Measurements from ENCODE around the gene SDCCAG8.

The SDCCAG8 gene

DNA sequence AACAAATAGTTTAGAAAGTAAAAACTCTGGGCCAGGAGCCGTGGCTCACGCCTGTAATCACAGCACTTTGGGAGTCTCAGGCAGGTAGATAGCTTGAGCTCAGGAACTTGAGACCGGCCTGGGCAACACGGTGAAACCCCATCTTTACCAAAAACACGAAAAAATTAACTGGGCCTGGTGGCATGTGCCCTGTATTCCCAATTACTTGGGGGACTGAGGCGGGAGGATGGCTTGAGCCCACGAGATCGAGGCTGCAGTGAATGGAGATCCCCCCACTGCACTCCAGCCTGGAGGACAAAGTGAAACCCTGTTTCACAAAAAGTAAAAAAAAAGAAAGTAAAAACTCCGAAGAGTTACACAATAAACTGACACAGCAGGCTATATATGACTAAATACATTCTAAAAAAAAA, 11.4 kb upstream of the SDCCAG8 start:
- H3K27ac Mint-ChIP-seq = peak overlapping the region; percentile 86
- H3K36me3 Mint-ChIP-seq (ENCODE audit: low read depth) = peaks cover 55% of the 10 kb centered on the region
- no peaks in the 10 kb centered on the region for H3K27me3 Mint-ChIP-seq
- H3K4me1 Mint-ChIP-seq (ENCODE audit: low read depth) = peaks cover 55% of the 10 kb centered on the region
- intact Hi-C loops (cut with micrococcal nuclease) = no loop called here
- no peaks in the 10 kb centered on the region for H3K9me3 Mint-ChIP-seq
- H3K4me3 Mint-ChIP-seq = peak overlapping the region; percentile 60

DNA sequence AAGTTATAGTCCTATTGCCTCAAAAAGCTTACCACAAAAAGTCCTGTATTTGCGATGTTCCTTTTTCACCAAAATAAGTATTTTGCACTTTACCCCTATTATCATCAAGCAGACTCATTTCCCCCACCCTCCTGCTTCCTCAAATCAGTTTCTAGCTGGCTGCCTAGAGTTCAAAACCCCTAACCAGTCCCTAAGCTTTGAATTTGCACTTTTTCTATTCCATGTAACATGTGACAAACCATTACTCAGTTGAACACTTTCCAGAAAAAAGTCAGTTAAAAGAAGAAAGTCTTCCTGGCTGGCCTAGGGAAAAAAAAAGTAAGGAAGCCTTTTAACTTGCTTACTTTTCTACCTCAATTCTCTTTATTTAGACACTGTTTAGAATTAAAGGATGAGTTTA, 8.9 kb upstream of the SDCCAG8 start:
- no peaks in the 10 kb centered on the region for H3K27me3 Mint-ChIP-seq
- peak overlapping the region; percentile 62 for H3K27ac Mint-ChIP-seq
- H3K36me3 Mint-ChIP-seq (ENCODE audit: low read depth) = peaks cover 51% of the 10 kb centered on the region
- intact Hi-C loops (cut with micrococcal nuclease) = no loop called here
- H3K4me3 Mint-ChIP-seq = no peak overlapping the region
- H3K9me3 Mint-ChIP-seq = no peaks in the 10 kb centered on the region
- H3K4me1 Mint-ChIP-seq (ENCODE audit: low read depth) = peaks cover 65% of the 10 kb centered on the region

DNA sequence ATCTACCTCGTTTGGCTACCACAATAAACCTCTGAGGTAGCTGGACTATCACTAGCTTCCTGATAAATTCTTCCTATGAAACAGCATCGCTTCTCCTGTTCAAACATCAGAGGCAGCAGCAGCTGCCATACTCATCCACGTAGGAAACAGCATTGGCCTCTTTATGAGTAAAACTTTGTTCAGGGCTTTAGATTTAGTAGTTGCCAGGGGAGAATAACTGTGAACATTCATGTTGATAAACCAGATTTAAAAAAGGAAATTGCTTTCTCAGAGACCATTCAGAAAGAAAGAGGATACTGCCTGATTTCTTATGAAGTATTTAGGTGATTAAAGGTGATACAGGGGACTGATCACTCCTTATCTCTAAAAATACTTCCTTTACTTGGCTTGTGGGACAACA, 7.9 kb upstream of the SDCCAG8 start:
- Mint-ChIP-seq H3K9me3 (no peaks in the 10 kb centered on the region), H3K27ac (peak overlapping the region; percentile 62), H3K4me3 (no peak overlapping the region), H3K27me3 (no peaks in the 10 kb centered on the region), H3K36me3 (ENCODE audit: low read depth) (peaks cover 43% of the 10 kb centered on the region), H3K4me1 (ENCODE audit: low read depth) (peaks cover 63% of the 10 kb centered on the region)
- intact Hi-C loops (cut with micrococcal nuclease) = no loop called here

DNA sequence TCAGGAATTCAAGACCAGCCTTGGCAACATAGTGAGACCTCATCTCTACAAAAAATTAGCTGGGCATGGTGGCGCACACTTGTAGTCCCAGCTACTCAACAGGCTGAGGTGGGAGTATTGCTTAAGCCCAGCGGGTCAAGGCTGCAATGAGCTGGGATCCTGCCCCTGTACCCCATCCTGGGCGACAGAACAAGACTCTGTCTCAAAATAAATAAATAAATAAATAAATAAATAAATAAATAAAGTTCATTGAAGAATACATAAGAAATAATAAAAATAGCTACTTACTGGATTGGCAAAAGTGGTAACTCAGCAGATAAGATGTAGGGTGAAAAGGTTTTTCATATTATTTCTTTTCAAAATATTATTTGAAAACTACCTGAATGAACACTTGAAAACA, 6.6 kb upstream of the SDCCAG8 start:
- Mint-ChIP-seq H3K9me3 (no peaks in the 10 kb centered on the region), H3K4me1 (ENCODE audit: low read depth) (peaks cover 56% of the 10 kb centered on the region), H3K36me3 (ENCODE audit: low read depth) (peaks cover 42% of the 10 kb centered on the region), H3K27me3 (no peaks in the 10 kb centered on the region), H3K4me3 (no peak overlapping the region), H3K27ac (peak overlapping the region; percentile 62)
- intact Hi-C loops (cut with micrococcal nuclease) = no loop called here

DNA sequence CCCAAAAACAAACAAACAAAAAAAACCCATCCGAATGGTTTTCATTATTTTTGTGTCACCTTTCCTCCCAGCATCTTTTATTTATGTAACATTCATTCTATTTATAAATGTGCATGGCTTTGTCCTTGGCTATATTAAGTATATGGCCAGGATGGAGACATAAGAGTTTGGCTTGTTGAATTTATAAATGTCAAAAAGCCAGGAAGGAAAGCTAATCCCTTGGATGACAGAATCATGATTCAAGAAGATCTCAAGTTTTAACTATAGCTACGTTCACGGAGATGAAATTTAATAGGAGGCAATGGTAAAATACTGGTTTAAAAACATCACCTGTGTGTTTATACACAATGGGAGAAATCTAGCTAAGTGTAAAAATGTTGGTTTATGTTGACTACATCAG, 5.7 kb upstream of the SDCCAG8 start:
- H3K4me1 Mint-ChIP-seq (ENCODE audit: low read depth) = peaks cover 48% of the 10 kb centered on the region
- H3K4me3 Mint-ChIP-seq = no peak overlapping the region
- no peaks in the 10 kb centered on the region for H3K9me3 Mint-ChIP-seq
- no peak overlapping the region for H3K27ac Mint-ChIP-seq
- intact Hi-C loops (cut with micrococcal nuclease) = loop anchor here (10.0 kb wide), 1 partner anchor 65 kb away; no protein-coding TSS in a partner anchor
- no peaks in the 10 kb centered on the region for H3K27me3 Mint-ChIP-seq
- H3K36me3 Mint-ChIP-seq (ENCODE audit: low read depth) = peaks cover 42% of the 10 kb centered on the region

DNA sequence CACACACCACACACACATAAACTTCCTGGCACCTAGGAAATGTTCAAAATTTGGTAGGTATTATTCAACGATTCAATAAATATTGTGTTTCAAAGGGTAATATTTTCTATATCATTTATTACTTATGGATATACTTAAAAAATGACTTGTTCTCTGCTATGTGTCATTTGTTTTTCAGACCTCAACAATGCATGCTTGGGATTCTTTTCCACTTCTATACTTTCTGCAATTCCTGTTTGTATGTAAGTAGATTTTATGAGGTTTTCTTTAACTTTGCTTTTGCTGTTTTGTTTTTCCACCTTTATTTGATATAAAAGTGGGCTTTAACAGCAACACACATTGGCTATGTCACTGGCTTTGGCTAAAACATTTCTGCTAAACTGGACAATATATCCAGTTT, 4.3 kb upstream of the SDCCAG8 start:
- Mint-ChIP-seq H3K36me3 (ENCODE audit: low read depth) (peaks cover 42% of the 10 kb centered on the region), H3K4me3 (peak overlapping the region; percentile 13), H3K27ac (no peak overlapping the region), H3K9me3 (no peaks in the 10 kb centered on the region), H3K4me1 (ENCODE audit: low read depth) (peaks cover 37% of the 10 kb centered on the region), H3K27me3 (no peaks in the 10 kb centered on the region)
- intact Hi-C loops (cut with micrococcal nuclease) = loop anchor here (10.0 kb wide), 1 partner anchor 63 kb away; no protein-coding TSS in a partner anchor

DNA sequence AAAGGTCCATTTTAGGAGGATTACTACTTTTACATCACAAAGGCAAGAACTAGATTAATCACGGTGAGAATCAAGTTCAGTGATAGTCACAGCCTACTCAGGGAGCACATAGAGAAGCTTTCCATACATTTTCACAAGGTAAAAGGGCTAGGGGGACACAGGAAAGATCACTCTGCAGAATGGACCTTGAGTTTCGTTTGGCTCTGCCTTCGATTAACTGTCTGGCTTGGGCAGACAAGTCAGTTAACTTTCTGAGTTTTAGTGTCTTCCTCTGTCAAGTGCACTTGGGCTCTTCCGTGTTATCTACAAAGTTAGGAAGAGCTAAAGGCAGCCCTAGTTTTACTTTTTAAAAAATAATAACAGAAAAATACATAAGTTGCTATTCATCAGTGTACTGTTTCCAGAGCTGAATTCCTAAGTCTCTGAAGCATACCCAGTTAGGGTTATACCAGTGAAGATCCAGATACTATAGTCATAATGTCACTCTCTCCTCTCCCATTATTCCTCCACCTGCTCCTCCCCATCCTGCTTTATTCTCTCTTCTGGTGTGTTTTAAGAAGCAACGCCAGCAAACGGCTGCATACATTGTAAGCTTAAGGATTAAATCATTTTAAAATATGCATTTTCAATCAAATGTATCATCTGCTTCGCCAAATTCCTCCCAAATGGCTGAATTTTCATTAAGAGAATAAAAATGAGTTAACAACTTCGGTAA, 2.5 kb upstream of the SDCCAG8 start:
- no peaks in the 10 kb centered on the region for H3K27me3 Mint-ChIP-seq
- H3K4me3 Mint-ChIP-seq = peak overlapping the region; percentile 87
- intact Hi-C loops (cut with micrococcal nuclease) = loop anchor here (10.0 kb wide), 1 partner anchor 61 kb away; no protein-coding TSS in a partner anchor
- peak overlapping the region; percentile 100 for H3K27ac Mint-ChIP-seq
- peaks cover 21% of the 10 kb centered on the region for H3K4me1 Mint-ChIP-seq (ENCODE audit: low read depth)
- H3K36me3 Mint-ChIP-seq (ENCODE audit: low read depth) = peaks cover 41% of the 10 kb centered on the region
- no peaks in the 10 kb centered on the region for H3K9me3 Mint-ChIP-seq

DNA sequence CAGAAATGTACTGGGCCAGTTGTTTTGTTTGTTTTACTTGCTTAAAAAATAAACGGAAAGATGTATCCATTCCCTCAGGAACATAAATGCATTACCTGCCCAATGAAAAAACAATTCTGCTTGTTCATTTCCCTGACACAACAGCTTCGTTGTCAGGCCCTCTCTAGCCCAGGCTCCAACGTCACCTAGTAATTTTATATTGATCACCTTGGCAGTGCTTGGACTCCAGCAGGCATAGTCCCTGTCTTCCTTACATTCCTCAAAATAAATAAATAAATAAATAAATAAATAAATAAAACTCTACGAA, 2.0 kb upstream of the SDCCAG8 start:
- no peaks in the 10 kb centered on the region for H3K27me3 Mint-ChIP-seq
- peak overlapping the region; percentile 100 for H3K27ac Mint-ChIP-seq
- H3K4me1 Mint-ChIP-seq (ENCODE audit: low read depth) = peaks cover 19% of the 10 kb centered on the region
- no peaks in the 10 kb centered on the region for H3K9me3 Mint-ChIP-seq
- H3K36me3 Mint-ChIP-seq (ENCODE audit: low read depth) = peaks cover 39% of the 10 kb centered on the region
- intact Hi-C loops (cut with micrococcal nuclease) = loop anchor here (2.0 to 10.0 kb wide), 2 partner anchors 15 to 61 kb away; no protein-coding TSS in a partner anchor
- peak overlapping the region; percentile 87 for H3K4me3 Mint-ChIP-seq

DNA sequence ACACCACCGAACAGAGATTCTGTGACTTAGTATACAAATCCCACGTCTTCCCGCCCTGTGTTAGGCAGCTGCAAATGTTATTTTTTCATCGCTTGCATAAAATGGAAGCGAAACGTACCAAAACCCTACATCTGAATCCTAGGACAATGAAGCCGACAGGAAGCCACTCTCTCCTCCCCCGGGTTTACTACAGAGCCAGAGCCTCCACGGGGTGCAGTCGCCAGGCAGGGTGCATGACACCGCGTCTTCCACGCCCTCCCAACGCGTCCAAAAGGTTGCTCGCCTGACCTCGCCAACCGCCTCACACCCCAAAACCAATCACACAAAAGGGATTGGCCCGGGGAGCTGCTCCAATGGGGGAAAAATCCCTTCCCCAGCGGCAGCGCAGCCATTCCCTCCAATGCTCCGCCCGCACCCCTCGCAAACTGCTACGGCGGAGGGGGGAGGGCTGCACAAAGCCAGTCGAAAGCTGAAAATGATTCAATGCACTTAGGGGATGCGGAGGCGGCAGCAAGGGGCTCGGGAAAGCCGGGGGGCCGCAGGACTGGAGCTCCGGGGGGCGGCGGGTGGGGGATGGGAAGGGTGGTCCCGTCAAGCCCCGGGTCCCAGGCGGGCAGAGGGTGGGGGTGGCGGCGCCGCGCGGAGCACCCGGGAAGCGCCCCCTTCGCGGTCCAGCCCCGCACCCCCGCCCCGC, 1.5 kb upstream of the SDCCAG8 start:
- Mint-ChIP-seq H3K36me3 (ENCODE audit: low read depth) (peaks cover 39% of the 10 kb centered on the region), H3K4me3 (peak overlapping the region; percentile 87)
- intact Hi-C loops (cut with micrococcal nuclease) = loop anchor here (2.0 to 10.0 kb wide), 2 partner anchors 14 to 60 kb away; no protein-coding TSS in a partner anchor

DNA sequence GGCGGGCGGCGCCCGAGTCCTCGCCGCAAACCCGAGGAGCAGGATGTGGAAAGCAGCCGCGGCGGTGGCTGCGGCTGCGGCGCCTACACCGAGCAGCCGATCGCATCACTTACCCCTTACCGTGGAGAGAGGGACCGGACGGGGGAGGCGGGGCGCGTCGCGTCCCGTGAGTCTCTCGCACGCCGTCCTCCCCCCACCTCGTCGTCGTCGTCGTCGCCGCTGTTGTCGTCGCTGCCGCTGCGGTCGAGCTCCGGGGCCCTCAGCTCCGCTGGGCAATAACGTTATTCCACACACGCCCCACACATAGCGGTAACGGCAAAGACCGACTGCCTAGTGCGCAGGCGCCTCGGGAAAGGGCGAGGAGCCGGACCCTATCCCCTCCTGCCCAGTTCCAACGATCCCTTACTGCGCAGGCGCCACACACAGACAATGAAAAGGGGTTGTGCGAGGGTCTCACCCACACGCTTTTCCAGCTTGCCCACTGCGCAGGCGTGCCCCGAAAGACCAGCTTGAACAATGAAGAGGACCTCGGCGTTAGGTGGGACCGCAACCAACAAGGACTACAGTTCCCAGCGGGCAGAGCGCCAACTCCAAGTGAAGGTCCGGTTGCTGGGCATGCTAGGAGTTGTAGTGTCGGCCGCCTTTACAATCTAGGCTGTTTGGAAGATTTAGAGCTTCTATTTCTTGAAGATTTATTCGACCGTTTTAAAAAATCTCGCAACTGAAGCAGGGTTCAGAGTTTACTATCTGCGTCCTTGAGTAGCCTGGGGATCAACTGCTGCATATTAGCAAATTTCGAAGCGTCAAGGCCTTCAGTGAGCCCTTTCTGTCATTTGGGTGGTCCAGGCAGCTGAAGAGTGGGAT, 682 bp upstream of the SDCCAG8 start, which contains the start of gene CEP170:
CEP170 (minus strand) TSS at position 355 of the 864 bp plus-strand sequence. CDS start 30,001 bp downstream, outside the sequence.
- Mint-ChIP-seq H3K4me3 (peak within 1 kb of the TSS; percentile 87), H3K36me3 (ENCODE audit: low read depth) (peaks cover 40% of the 10 kb centered on the region), H3K27me3 (no peaks in the 10 kb centered on the region), H3K27ac (peak within 1 kb of the TSS; percentile 100), H3K4me1 (ENCODE audit: low read depth) (peaks cover 29% of the 10 kb centered on the region), H3K9me3 (no peaks in the 10 kb centered on the region)
- intact Hi-C loops (cut with micrococcal nuclease) = loop anchor here (1.0 to 10.0 kb wide), 3 partner anchors 14 to 60 kb away; no protein-coding TSS in a partner anchor

More for the DNA sequence above, 1.5 kb upstream of the SDCCAG8 start:
- Mint-ChIP-seq H3K27ac (peak overlapping the region; percentile 100), H3K27me3 (no peaks in the 10 kb centered on the region), H3K4me1 (ENCODE audit: low read depth) (peaks cover 21% of the 10 kb centered on the region), H3K9me3 (no peaks in the 10 kb centered on the region)

DNA sequence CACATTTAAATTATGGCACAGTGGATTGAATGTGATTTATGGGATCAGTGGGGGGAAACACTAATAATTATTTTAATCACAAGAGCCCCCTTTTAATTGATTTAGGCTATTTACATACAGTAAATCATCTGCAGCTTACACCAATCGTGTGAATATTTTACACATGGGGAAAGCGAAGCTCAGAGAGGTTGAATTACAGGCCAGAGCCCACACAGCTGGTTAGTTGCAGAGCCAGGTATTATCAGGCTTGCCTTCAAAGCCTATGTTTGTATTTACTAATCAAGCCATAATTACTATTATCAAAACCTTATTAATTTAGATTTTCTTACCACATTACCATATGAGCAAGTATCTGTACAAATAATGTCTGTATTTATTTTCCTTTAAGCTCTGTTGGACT, 749 bp downstream of the SDCCAG8 start:
- Mint-ChIP-seq H3K9me3 (no peaks in the 10 kb centered on the region), H3K27me3 (no peaks in the 10 kb centered on the region), H3K4me3 (peak overlapping the region; percentile 87), H3K27ac (peak overlapping the region; percentile 100), H3K36me3 (ENCODE audit: low read depth) (peaks cover 50% of the 10 kb centered on the region), H3K4me1 (ENCODE audit: low read depth) (peaks cover 31% of the 10 kb centered on the region)
- intact Hi-C loops (cut with micrococcal nuclease) = loop anchor here (1.0 to 10.0 kb wide), 2 partner anchors 8 to 58 kb away; no protein-coding TSS in a partner anchor

DNA sequence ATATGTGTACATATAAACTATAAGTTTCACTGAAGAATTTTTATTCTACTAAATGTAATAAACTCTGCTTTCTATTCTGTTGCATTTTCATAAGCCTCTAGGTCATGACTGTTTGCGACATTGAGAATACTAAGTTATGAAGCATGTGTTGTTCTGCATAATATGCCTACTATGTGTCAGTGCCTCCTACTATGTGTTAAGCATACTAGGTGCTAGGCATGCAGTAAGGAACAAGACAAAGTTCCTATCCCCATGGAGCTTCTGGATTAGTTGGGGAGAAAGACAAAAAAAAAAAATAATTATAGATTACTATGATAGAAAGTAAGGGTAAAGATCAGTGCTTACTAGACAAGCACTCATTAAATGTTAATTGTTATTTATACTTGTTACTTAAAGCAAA, 1.3 kb downstream of the SDCCAG8 start:
- intact Hi-C loops (cut with micrococcal nuclease) = loop anchor here (10.0 kb wide), 1 partner anchor 58 kb away; no protein-coding TSS in a partner anchor
- Mint-ChIP-seq H3K27me3 (no peaks in the 10 kb centered on the region), H3K27ac (no peak overlapping the region), H3K9me3 (no peaks in the 10 kb centered on the region), H3K4me3 (no peak overlapping the region), H3K4me1 (ENCODE audit: low read depth) (peaks cover 28% of the 10 kb centered on the region), H3K36me3 (ENCODE audit: low read depth) (peaks cover 50% of the 10 kb centered on the region)

DNA sequence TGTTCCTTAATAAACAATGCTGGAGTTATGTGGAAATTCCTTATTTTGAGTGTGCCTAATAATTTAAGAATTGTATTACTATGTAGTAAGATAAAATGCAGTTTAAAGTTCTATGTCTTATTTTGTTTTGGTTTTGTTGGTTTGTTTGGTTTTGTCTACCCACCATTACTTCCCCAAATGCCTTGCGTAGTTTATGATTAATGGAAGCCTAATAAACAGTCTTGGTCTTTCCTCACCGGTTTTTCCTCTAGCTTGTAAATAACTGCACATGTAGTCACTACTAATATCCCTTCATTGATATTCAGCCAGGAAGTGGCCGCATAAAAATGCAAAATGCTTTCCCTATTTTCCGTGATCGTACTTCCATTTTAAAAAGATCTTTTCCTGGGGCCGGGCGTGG, 2.9 kb downstream of the SDCCAG8 start:
- Mint-ChIP-seq H3K9me3 (no peaks in the 10 kb centered on the region), H3K36me3 (ENCODE audit: low read depth) (peaks cover 42% of the 10 kb centered on the region), H3K4me3 (no peak overlapping the region), H3K27ac (peak overlapping the region; percentile 30), H3K27me3 (no peaks in the 10 kb centered on the region), H3K4me1 (ENCODE audit: low read depth) (peaks cover 36% of the 10 kb centered on the region)
- intact Hi-C loops (cut with micrococcal nuclease) = loop anchor here (10.0 kb wide), 1 partner anchor 56 kb away; no protein-coding TSS in a partner anchor
